GM10248 (cell line): ENCODE measurements around the gene PLEKHA7.

Source experiments
- CTCF ChIA-PET: fragments of 300-600 bp; sonication (Branson Sonifier 250); formaldehyde crosslinking; extraction: SDS; loops from one replicate; lab custom pipeline; 2021; ENCODE audit warnings: antibody characterized with exemption; lab: Yijun Ruan, JAX
- POLR2A ChIA-PET: fragments of 350-650 bp; sonication (Branson Sonifier 250); formaldehyde crosslinking; extraction: SDS; loops from one replicate; lab custom pipeline; 2020; ENCODE audit warnings: antibody characterized with exemption; lab: Yijun Ruan, JAX
- DNase-seq: peaks from one replicate; pipeline ENCODE4 v3.0.0; 2012; ENCODE audit errors: extremely low spot score
- CTCF ChIP-seq: IDR thresholded peaks from 2 replicates; pipeline ENCODE4 v1.5.1; 2012; ENCODE audit warnings: mild to moderate bottlenecking, low read depth; ENCODE audit errors: extremely low read depth, missing control alignments, control extremely low read depth

Gene PLEKHA7

DNA sequence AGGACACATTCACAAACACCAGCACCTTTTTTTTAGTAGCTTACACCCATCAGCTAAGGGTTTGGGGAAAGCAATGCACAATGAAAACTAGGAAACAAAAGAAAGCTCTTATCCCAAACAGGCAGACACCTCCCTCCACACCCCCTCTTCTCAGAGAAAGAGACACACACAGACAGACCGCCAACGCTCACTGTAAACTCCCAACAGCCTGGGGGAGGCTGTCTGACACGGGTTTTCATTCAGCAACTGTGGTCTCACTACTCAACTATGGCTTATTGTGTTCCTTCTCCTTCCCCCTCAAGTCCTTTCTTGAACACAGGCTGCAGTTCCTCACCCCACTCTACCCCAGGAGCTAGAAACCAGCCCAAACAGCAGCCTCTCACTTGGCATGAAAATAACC is 152.4 kb downstream of the PLEKHA7 start:
- POLR2A ChIA-PET: no interaction called here
- DNase-seq: no peak
- TF ChIP-seq CTCF: no peak
- CTCF ChIA-PET: interaction anchor here (1.0 to 3.1 kb wide), 4 partner anchors 10 to 15 kb away, joined by 3 to 9 read pairs (median 4); no protein-coding TSS in a partner anchor

DNA sequence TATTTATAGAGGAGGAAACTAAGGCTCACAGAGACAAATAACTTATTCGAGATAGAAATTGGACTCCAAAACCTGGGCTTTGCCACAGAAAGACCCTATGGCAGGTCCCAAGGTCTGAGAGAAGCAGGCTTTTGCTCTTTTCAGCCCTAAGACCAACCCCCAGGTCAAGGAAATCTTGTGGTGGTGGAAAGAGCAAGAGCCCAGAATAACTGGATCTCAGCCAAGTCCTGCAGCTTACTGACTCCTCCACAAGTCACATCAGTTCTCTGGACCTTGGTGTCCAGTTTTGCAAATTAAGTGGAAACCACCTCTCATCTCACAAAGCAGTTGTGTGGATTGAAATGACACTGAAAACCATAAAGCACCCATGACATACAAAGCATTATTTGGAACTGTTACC is 153.6 kb downstream of the PLEKHA7 start:
- CTCF ChIA-PET: interaction anchor here (1.1 to 3.1 kb wide), 4 partner anchors 9 to 25 kb away, joined by 3 to 9 read pairs (median 4); no protein-coding TSS in a partner anchor
- POLR2A ChIA-PET: no interaction called here
- TF ChIP-seq CTCF: no peak
- DNase-seq: no peak

DNA sequence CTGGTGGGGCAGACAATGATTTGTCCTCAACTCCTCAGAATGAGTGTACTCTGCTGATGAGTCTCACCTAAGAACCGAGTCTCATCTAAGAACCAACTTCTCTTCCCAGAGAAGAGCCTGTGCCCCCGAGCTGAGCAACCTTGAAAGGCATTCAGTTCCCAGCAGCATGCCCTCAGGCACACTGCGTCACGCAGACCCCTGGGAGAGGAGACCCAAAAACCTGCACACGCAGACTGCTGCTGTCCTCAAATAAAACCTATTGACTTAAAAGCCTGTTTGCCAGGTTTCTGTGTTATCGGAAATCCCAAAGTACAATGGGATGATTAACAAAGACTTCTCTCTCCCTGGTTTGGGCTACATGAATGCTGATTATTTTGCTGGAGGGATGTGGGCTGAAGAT is 154.6 kb downstream of the PLEKHA7 start:
- CTCF ChIA-PET: interaction anchor here (1.1 to 3.1 kb wide), 7 partner anchors 10 to 39 kb away, joined by 3 to 9 read pairs (median 4); no protein-coding TSS in a partner anchor
- DNase-seq: no peak
- POLR2A ChIA-PET: no interaction called here
- no peak for TF ChIP-seq CTCF

DNA sequence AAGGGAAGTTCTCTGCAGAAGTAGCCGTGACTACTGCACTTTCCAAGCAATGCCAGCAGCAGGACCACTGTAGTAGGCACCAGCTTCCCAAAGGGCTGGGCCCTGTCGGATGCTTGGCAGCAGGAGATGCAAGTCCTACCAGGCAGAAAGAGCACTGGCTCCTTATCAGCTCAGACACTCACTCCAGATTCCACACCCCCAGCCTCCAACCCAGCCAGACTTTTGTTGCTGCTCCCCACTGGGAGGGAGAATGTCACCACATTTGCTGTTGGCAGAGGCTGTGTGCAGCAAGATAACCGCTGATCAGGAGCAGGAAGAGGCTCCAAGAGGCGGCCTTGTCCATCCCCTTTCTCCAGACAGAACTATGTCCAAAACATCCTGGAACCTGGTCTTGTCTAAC is 157.0 kb downstream of the PLEKHA7 start:
- TF ChIP-seq CTCF: no peak
- POLR2A ChIA-PET: no interaction called here
- CTCF ChIA-PET: interaction anchor here (1.3 to 2.2 kb wide), 5 partner anchors 13 to 206 kb away, joined by 3 to 9 read pairs (median 3); no protein-coding TSS in a partner anchor
- DNase-seq: no peak

DNA sequence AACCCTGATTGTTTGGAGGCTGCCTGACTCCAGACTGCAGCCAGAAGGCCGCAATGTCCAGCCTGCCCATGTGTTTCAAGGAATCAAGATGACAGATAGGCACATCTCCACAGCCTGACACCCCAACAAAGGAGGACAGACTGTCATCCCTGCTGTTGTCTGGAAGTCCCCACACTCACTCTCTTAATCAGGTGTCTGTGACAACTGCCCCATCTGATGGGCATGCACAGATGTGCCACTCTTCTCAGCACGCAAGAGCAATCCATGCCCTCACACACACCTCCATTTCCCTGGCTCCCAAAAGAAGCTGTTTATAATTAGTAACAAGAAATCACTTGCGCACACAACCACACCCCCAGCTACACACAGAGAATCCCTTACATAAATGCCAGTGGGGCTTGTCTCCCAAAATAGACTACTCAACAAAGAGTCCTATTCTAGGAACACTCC is 158.2 kb downstream of the PLEKHA7 start:
- CTCF ChIA-PET: interaction anchor here (1.5 to 2.2 kb wide), 3 partner anchors 14 to 35 kb away, joined by 3 to 9 read pairs (median 7); no protein-coding TSS in a partner anchor
- POLR2A ChIA-PET: no interaction called here
- TF ChIP-seq CTCF: no peak
- no peak for DNase-seq

DNA sequence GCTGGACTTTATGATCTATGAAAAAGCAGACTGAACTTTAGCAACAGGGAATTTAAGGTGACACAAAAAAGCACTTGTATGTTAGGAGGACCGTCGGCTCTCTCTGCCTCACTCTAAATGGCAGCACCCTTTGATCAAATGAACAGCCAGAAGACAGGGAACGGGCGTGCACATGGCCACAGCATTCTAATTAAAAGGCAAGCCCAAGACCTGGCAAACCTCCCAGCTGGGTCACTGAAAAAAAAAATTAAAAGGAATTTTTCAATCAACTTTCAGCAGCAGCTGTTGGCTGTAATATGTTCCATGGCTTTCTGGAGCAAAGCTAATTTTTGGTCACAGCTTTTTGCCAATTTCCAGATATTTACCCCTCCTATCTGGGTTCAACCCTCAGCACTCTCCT is 159.2 kb downstream of the PLEKHA7 start:
- ChIA-PET CTCF (interaction anchor here (1.1 to 1.2 kb wide), 2 partner anchors 14 to 35 kb away, joined by 3 read pairs; no protein-coding TSS in a partner anchor), POLR2A (no interaction called here)
- no peak for TF ChIP-seq CTCF
- DNase-seq: no peak
